ENCODE data around the gene CCDC85C.

GRCh38 chr14:99571303-99571986 lies 32.6 kb downstream of the CCDC85C start:
- TF ChIP-seq ARNT (IDR thresholded peaks at IDR 0.05) (no peak), CTBP1 (IDR thresholded peaks at IDR 0.05; ENCODE audit: borderline replicate concordance) (no peak), BHLHE40 (IDR thresholded peaks at IDR 0.05; ENCODE audit: borderline replicate concordance) (no peak), SP1 (IDR thresholded peaks at IDR 0.05) (no peak)

Data from HEK293T (cell line).